ENCODE data around the gene VPS16.

Gene VPS16

DNA sequence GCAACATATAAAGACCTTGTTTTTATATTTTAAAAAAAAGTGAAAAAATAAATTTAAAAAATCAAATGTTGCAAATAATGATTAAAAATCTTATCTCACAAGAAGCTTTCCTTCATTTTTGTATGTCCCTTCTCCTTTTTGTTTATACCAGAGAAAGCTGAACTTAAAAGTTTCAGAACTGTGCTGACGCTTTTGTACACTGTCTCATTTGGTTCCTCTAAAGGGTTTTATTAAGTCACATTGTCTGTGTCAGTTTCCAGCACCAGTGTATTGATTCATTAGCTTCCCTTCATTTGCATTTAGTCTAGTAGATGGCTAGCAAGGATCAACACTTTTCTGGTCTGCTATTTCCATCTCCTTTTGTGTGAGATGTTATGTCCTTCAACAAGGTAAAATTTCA lies 6.8 kb upstream of the VPS16 start:
- no peak overlapping the region for H3K4me3 ChIP-seq
- no peak for DNase-seq
- intact Hi-C loops (cut with DNase I; ENCODE audit: low total_unique reads) = loop anchor here (10.0 kb wide), 1 partner anchor 139 kb away; the partner anchor contains the start of gene EBF4
- peaks cover 0 to 7% (median under 1%) of the 10 kb centered on the region in 4 donors for H3K4me1 ChIP-seq
- H3K27ac ChIP-seq = no peak overlapping the region
- peaks cover 0 to 36% (median 8%) of the 10 kb centered on the region in 3 donors for H3K36me3 ChIP-seq
- peaks cover 0 to 13% of the 10 kb centered on the region in 2 donors for H3K27me3 ChIP-seq
- H3K9me3 ChIP-seq = no peaks in the 10 kb centered on the region
- TF ChIP-seq, protein P1, sequence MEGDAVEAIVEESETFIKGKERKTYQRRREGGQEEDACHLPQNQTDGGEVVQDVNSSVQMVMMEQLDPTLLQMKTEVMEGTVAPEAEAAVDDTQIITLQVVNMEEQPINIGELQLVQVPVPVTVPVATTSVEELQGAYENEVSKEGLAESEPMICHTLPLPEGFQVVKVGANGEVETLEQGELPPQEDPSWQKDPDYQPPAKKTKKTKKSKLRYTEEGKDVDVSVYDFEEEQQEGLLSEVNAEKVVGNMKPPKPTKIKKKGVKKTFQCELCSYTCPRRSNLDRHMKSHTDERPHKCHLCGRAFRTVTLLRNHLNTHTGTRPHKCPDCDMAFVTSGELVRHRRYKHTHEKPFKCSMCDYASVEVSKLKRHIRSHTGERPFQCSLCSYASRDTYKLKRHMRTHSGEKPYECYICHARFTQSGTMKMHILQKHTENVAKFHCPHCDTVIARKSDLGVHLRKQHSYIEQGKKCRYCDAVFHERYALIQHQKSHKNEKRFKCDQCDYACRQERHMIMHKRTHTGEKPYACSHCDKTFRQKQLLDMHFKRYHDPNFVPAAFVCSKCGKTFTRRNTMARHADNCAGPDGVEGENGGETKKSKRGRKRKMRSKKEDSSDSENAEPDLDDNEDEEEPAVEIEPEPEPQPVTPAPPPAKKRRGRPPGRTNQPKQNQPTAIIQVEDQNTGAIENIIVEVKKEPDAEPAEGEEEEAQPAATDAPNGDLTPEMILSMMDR (IDR thresholded peaks at IDR 0.05) = no peak

DNA sequence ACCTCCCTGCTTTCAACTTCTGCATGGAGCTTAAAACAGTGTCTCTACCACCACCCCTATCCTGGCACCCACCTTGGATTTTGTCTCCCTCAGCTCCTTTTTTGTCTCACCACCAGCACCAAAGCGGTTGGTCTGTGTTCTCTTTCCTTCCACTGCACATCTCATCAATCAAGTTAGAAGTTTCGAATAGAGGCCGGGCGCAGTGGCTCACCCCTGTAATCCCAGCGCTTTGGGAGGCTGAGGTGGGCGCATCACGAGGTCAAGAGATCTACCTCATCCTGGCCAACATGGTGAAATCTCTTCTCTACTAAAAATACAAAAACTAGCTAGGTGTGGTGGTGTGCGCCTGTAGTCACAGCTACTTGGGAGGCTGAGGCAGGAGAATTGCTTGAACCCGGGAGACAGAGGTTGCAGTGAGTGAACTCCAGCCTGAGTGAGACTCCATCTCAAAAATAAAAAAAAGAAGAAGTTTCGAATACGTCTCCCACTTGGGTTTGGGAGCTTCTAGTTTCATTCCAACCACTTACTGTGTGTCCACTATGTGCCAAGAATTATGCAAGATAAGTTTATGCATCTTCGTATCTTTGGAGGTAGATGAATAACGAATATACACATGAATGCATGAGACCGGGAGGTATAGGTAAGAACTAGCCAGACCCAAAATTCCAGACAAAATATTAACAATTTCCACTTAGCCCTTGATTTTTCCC lies 6.0 kb upstream of the VPS16 start:
- no peak for DNase-seq
- Histone ChIP-seq H3K36me3 (peaks cover 0 to 37% (median 8%) of the 10 kb centered on the region in 3 donors), H3K4me3 (no peak overlapping the region), H3K27ac (no peak overlapping the region), H3K27me3 (peaks cover 0 to 9% of the 10 kb centered on the region in 2 donors), H3K4me1 (peaks cover 0 to 12% (median 5%) of the 10 kb centered on the region in 4 donors), H3K9me3 (no peaks in the 10 kb centered on the region)
- TF ChIP-seq, protein P1 (IDR thresholded peaks at IDR 0.05) = no peak
- intact Hi-C loops (cut with DNase I; ENCODE audit: low total_unique reads) = loop anchor here (10.0 kb wide), 1 partner anchor 140 kb away; the partner anchor contains the start of gene EBF4

DNA sequence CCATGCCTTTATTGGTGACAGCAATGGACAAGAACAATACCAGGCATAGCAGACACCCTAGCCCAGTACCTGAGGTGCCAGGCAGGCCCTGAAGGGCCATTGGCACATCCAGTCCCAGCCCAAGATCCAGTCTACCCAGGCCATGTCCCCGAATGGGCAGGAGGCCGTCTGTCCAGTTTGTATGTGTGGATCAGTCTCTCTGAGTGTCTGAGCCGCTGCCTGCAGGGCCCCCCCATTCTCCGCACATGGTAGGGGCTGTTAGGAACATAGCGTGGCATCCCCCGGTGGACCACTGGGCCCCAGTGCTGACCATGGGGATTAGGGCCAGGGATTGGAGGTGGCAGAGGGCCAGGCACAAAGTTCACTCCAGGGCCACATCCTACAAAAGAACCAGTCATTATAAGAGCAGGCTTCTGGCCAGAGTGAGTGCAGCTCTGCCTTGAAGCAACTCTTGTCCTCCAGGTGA lies 5.2 kb upstream of the VPS16 start:
- Histone ChIP-seq H3K4me1 (peaks cover 0 to 17% (median 11%) of the 10 kb centered on the region in 4 donors), H3K27me3 (peaks cover 0 to 1% of the 10 kb centered on the region in 2 donors), H3K9me3 (no peaks in the 10 kb centered on the region), H3K4me3 (no peak overlapping the region), H3K27ac (no peak overlapping the region), H3K36me3 (peaks cover 0 to 37% (median 8%) of the 10 kb centered on the region in 3 donors)
- no peak for DNase-seq
- TF ChIP-seq, protein P1 (IDR thresholded peaks at IDR 0.05) = no peak
- intact Hi-C loops (cut with DNase I; ENCODE audit: low total_unique reads) = loop anchor here (10.0 kb wide), 1 partner anchor 141 kb away; the partner anchor contains the start of gene EBF4

DNA sequence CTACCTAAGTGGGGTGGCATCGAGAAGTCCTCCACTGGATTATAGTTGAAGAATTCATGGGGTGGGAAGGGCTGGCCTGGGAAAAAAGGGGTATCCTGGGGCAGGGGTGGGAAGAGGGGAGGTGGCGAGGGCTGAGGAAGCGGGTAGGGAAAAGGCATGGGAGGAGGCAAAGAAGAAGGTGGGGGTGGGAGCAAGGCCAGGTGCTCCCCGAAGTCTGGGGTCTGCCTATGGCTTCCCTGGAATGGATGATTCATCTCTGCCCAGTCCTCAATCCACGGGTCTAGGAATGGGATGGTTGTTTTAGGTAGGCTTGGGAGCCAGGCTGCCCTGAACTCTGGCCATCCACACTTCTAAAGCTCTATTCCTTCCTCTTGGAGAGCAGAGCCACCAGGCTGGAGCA lies 4.5 kb upstream of the VPS16 start:
- DNase-seq = no peak
- TF ChIP-seq, protein P1 (IDR thresholded peaks at IDR 0.05) = no peak
- peaks cover 0 to 17% (median 11%) of the 10 kb centered on the region in 4 donors for H3K4me1 ChIP-seq
- no peak overlapping the region for H3K4me3 ChIP-seq
- H3K27ac ChIP-seq = no peak overlapping the region
- H3K9me3 ChIP-seq = no peaks in the 10 kb centered on the region
- intact Hi-C loops (cut with DNase I; ENCODE audit: low total_unique reads) = loop anchor here (10.0 kb wide), 1 partner anchor 141 kb away; the partner anchor contains the start of gene EBF4
- H3K36me3 ChIP-seq = peaks cover 0 to 37% (median 8%) of the 10 kb centered on the region in 3 donors
- H3K27me3 ChIP-seq = no peaks in the 10 kb centered on the region

DNA sequence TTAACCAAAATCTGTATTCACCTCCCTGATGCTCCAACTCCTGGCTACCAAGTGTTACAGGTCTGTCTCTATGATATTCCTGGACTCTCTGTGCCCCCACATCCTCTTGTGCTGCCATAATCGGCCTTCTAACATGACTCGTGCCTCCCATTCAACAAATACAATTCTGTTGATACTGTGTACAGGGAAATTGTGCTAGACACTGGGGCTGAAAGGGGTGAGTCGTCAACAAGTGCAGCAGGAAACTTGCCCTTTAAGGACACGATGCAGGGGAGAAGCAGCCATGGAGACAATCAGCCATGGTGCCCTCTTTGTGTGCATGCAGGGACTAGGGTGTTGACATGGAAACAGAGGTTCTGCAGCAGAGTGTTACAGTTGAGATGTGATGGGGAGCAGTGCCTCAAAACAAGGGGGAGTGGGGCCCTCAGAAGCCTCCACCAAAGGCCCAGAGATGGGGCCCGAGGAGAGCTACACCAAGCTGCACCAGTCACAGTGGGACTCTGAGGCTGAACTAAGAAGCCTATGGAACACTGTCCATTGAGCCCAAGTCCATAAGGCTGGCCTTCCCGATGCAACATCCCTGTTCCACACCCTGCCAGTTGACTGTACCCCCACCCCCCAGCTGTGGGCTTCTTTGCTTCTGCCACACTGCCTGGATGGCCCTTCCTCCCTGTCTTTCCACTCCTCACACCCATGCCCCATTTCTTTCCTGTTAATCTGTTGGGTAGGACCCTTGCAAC lies 3.2 kb upstream of the VPS16 start:
- Histone ChIP-seq H3K27ac (no peak overlapping the region), H3K9me3 (no peaks in the 10 kb centered on the region), H3K4me1 (peaks cover 0 to 30% (median 17%) of the 10 kb centered on the region in 4 donors), H3K36me3 (peaks cover 0 to 37% (median 8%) of the 10 kb centered on the region in 3 donors), H3K4me3 (no peak overlapping the region), H3K27me3 (no peaks in the 10 kb centered on the region)
- TF ChIP-seq, protein P1 (IDR thresholded peaks at IDR 0.05) = no peak
- intact Hi-C loops (cut with DNase I; ENCODE audit: low total_unique reads) = loop anchor here (10.0 kb wide), 1 partner anchor 143 kb away; the partner anchor contains the start of gene EBF4
- no peak for DNase-seq
